DND-41 (cell line): ENCODE measurements around the gene EPHB1.

ENCODE experiments used
- ATAC-seq: fragments of 200-7000 bp; cut with Tn5 transposase; 3 replicates; pipeline ENCODE4 v1.9.1; 2021; ENCODE audit warnings: low read depth; ENCODE audit not compliant: insufficient read depth
- DNase-seq: peaks from one replicate; pipeline ENCODE4 v3.0.0-alpha.2; 2020
- H2AFZ ChIP-seq: 2 replicates; pipeline ENCODE4 v1.6.0; 2012; ENCODE audit warnings: low read depth, low read length
- H3K27ac ChIP-seq: 2 replicates; pipeline ENCODE4 v1.5.1; 2012; ENCODE audit warnings: low read length, inconsistent platforms
- H3K27me3 ChIP-seq: fragments of 200-600 bp; sonication (generic); 2 replicates; pipeline ENCODE4 v1.6.0; 2012; ENCODE audit warnings: low read length, mild to moderate bottlenecking, inconsistent platforms; ENCODE audit not compliant: insufficient read depth, poor library complexity
- H3K36me3 ChIP-seq: 2 replicates; pipeline ENCODE4 v1.5.1; 2012; ENCODE audit warnings: low read length, inconsistent platforms; ENCODE audit not compliant: insufficient read depth
- H3K4me1 ChIP-seq: 2 replicates; pipeline ENCODE4 v1.5.1; 2012; ENCODE audit warnings: mild to moderate bottlenecking, low read length; ENCODE audit not compliant: insufficient read depth
- H3K4me2 ChIP-seq: 2 replicates; pipeline ENCODE4 v1.6.0; 2012; ENCODE audit warnings: mild to moderate bottlenecking, moderate library complexity, low read length, inconsistent platforms; ENCODE audit not compliant: insufficient read depth
- H3K4me3 ChIP-seq, 2 experiments: fragments of 200-600 bp in 1 of 2; shearing (Covaris generic) in 1 of 2; 2 replicates each; pipeline ENCODE4 v1.5.1; 2012 to 2016; ENCODE audit warnings: inconsistent platforms in 2 of 2, low read length in 2 of 2, mild to moderate bottlenecking in 2 of 2, low read depth in 1 of 2, moderate library complexity in 1 of 2
- H3K79me2 ChIP-seq: 2 replicates; pipeline ENCODE4 v1.6.0; 2012; ENCODE audit warnings: low read length, inconsistent platforms; ENCODE audit not compliant: insufficient read depth
- H3K9ac ChIP-seq: 2 replicates; pipeline ENCODE4 v1.6.0; 2012; ENCODE audit warnings: low read depth, mild to moderate bottlenecking, inconsistent platforms, low read length, moderate library complexity
- H3K9me3 ChIP-seq: 2 replicates; pipeline ENCODE4 v1.5.1; 2012; ENCODE audit warnings: low read length, moderate library complexity, mild to moderate bottlenecking, inconsistent platforms; ENCODE audit not compliant: insufficient read depth, severe bottlenecking
- H4K20me1 ChIP-seq: 2 replicates; pipeline ENCODE4 v1.6.0; 2012; ENCODE audit warnings: low read length; ENCODE audit not compliant: insufficient read depth
- CTCF ChIP-seq: IDR thresholded peaks from 2 replicates; pipeline ENCODE4 v1.5.1; 2012; ENCODE audit warnings: borderline replicate concordance, low read length, moderate library complexity, mild to moderate bottlenecking; ENCODE audit not compliant: poor library complexity, severe bottlenecking; ENCODE audit errors: extremely low read depth
- EZH2 ChIP-seq: IDR thresholded peaks from 3 replicates; pipeline ENCODE4 v1.6.1; 2012; ENCODE audit warnings: borderline replicate concordance, low read depth, mild to moderate bottlenecking, moderate library complexity, low read length, inconsistent platforms; ENCODE audit not compliant: severe bottlenecking

EPHB1 gene

GRCh38 chr3:135261214-135261775 is 466.2 kb downstream of the EPHB1 start:
- Histone ChIP-seq H3K4me3 (no peak overlapping the region), H3K9me3 (no peaks in the 10 kb centered on the region), H3K4me1 (no peaks in the 10 kb centered on the region), H3K9ac (no peak overlapping the region), H3K4me2 (no peak overlapping the region), H3K27me3 (no peaks in the 10 kb centered on the region), H4K20me1 (no peaks in the 10 kb centered on the region), H2AFZ (no peak overlapping the region), H3K79me2 (no peaks in the 10 kb centered on the region), H3K36me3 (no peaks in the 10 kb centered on the region), H3K27ac (no peak overlapping the region)
- TF ChIP-seq EZH2 (no peak), CTCF (no peak)
- DNase-seq, result no peak
- ATAC-seq, result no peak

- Histone ChIP-seq H3K27me3 (peaks cover 4% of the 10 kb centered on the region), H3K4me1 (no peaks in the 10 kb centered on the region), H3K9me3 (no peaks in the 10 kb centered on the region), H2AFZ (no peak overlapping the region), H3K9ac (no peak overlapping the region), H4K20me1 (no peaks in the 10 kb centered on the region), H3K79me2 (no peaks in the 10 kb centered on the region), H3K36me3 (no peaks in the 10 kb centered on the region), H3K4me3 (no peak overlapping the region), H3K27ac (no peak overlapping the region), H3K4me2 (no peak overlapping the region)
- ATAC-seq (no peak), DNase-seq (no peak)
- no peak for TF ChIP-seq EZH2
- no peak for TF ChIP-seq CTCF
These were observed 466.9 kb downstream of the EPHB1 start for GRCh38 chr3:135261916-135262315.

GRCh38 chr3:135262441-135262840 is 467.4 kb downstream of the EPHB1 start:
- Histone ChIP-seq H3K27ac (no peak overlapping the region), H3K4me1 (no peaks in the 10 kb centered on the region), H4K20me1 (no peaks in the 10 kb centered on the region), H3K9ac (no peak overlapping the region), H3K79me2 (no peaks in the 10 kb centered on the region), H3K4me3 (no peak overlapping the region), H3K9me3 (no peaks in the 10 kb centered on the region), H2AFZ (no peak overlapping the region), H3K36me3 (no peaks in the 10 kb centered on the region), H3K4me2 (no peak overlapping the region), H3K27me3 (peaks cover 4% of the 10 kb centered on the region)
- DNase-seq, result no peak
- no peak for ATAC-seq
- TF ChIP-seq EZH2 (no peak), CTCF (no peak)

GRCh38 chr3:135263331-135263730 is 468.3 kb downstream of the EPHB1 start:
- Histone ChIP-seq H3K27ac (no peak overlapping the region), H4K20me1 (no peaks in the 10 kb centered on the region), H3K9me3 (no peaks in the 10 kb centered on the region), H3K36me3 (no peaks in the 10 kb centered on the region), H3K9ac (no peak overlapping the region), H3K27me3 (peaks cover 4% of the 10 kb centered on the region), H3K79me2 (no peaks in the 10 kb centered on the region), H3K4me3 (no peak overlapping the region), H3K4me2 (no peak overlapping the region), H3K4me1 (no peaks in the 10 kb centered on the region), H2AFZ (no peak overlapping the region)
- DNase-seq (no peak), ATAC-seq (no peak)
- no peak for TF ChIP-seq CTCF
- TF ChIP-seq EZH2, result no peak
